Central memory CD8-positive, alpha-beta T cell (primary cell): ENCODE results near the gene DSG2.

Experiments used
- ATAC-seq: fragments of 150-1000 bp; cut with Tn5 transposase; replicated peaks from 2 replicates; pipeline ENCODE4 v1.10.0; 2022; ENCODE audit warnings: mild to moderate bottlenecking, moderate FRiP score, moderate number of reproducible peaks; ENCODE audit not compliant: poor library complexity, severe bottlenecking; ENCODE audit errors: extremely low read depth
- DNase-seq, 2 donors: peaks; one replicate each; pipeline ENCODE4 v3.0.0; 2021; ENCODE audit warnings: low spot score in 2 of 2
- H3K27ac Mint-ChIP-seq: one replicate; pipeline ENCODE4 v1.8.0; 2022; ENCODE audit warnings: low read depth, mild to moderate bottlenecking, moderate library complexity, mixed read lengths
- H3K27me3 Mint-ChIP-seq: one replicate; pipeline ENCODE4 v1.8.0; 2022; ENCODE audit warnings: mixed read lengths
- H3K36me3 Mint-ChIP-seq: one replicate; pipeline ENCODE4 v1.8.0; 2022; ENCODE audit warnings: mild to moderate bottlenecking, moderate library complexity, mixed read lengths; ENCODE audit not compliant: insufficient read depth
- H3K4me1 Mint-ChIP-seq: one replicate; pipeline ENCODE4 v1.8.0; 2022; ENCODE audit warnings: mixed read lengths
- H3K4me3 Mint-ChIP-seq: one replicate; pipeline ENCODE4 v1.8.0; 2022; ENCODE audit warnings: mild to moderate bottlenecking, moderate library complexity, mixed read lengths
- H3K9me3 Mint-ChIP-seq: one replicate; pipeline ENCODE4 v1.8.0; 2022; ENCODE audit warnings: mixed read lengths

DSG2 gene

GRCh38 chr18:31497836-31498573, at the start of gene DSG2:
Gene DSG2, plus strand, starts transcription at chr18:31498177. Its CDS starts 75 bp downstream, at chr18:31498252.
- no peak for DNase-seq

GRCh38 chr18:31450409-31450808, 47.6 kb upstream of the DSG2 start:
- H3K9me3 Mint-ChIP-seq: no peaks in the 10 kb centered on the region
- H3K4me1 Mint-ChIP-seq: no peaks in the 10 kb centered on the region
- ATAC-seq: no peak

More at GRCh38 chr18:31497836-31498573, at the start of gene DSG2:
- H3K9me3 Mint-ChIP-seq: no peaks in the 10 kb centered on the region
- peaks cover 57% of the 10 kb centered on the region for H3K27me3 Mint-ChIP-seq
- H3K4me1 Mint-ChIP-seq: no peaks in the 10 kb centered on the region
- H3K27ac Mint-ChIP-seq: no peak within 1 kb of the TSS
- H3K4me3 Mint-ChIP-seq: peak within 1 kb of the TSS; percentile 34
- H3K36me3 Mint-ChIP-seq: no peaks in the 10 kb centered on the region
- peak; percentile 22 for ATAC-seq

GRCh38 chr18:31451625-31452024, 46.4 kb upstream of the DSG2 start:
- no peaks in the 10 kb centered on the region for H3K9me3 Mint-ChIP-seq
- H3K4me3 Mint-ChIP-seq: no peak overlapping the region
- H3K4me1 Mint-ChIP-seq: no peaks in the 10 kb centered on the region
- ATAC-seq (no peak), DNase-seq (no peak)
- no peaks in the 10 kb centered on the region for H3K27me3 Mint-ChIP-seq
- no peak overlapping the region for H3K27ac Mint-ChIP-seq
- H3K36me3 Mint-ChIP-seq: peaks cover 5% of the 10 kb centered on the region

More at GRCh38 chr18:31450409-31450808, 47.6 kb upstream of the DSG2 start:
- DNase-seq: no peak
- Mint-ChIP-seq H3K27ac (no peak overlapping the region), H3K4me3 (no peak overlapping the region), H3K36me3 (peaks cover 5% of the 10 kb centered on the region), H3K27me3 (no peaks in the 10 kb centered on the region)

- Mint-ChIP-seq H3K4me1 (no peaks in the 10 kb centered on the region), H3K27ac (no peak overlapping the region), H3K9me3 (peaks cover under 1% of the 10 kb centered on the region), H3K4me3 (no peak overlapping the region), H3K36me3 (peaks cover 2% of the 10 kb centered on the region), H3K27me3 (no peaks in the 10 kb centered on the region)
- DNase-seq (no peak), ATAC-seq (no peak)
Measured at GRCh38 chr18:31454066-31454708, 43.8 kb upstream of the DSG2 start.

GRCh38 chr18:31469629-31470028, 28.3 kb upstream of the DSG2 start:
- Mint-ChIP-seq H3K27ac (no peak overlapping the region), H3K27me3 (peaks cover 11% of the 10 kb centered on the region), H3K4me3 (no peak overlapping the region), H3K36me3 (no peaks in the 10 kb centered on the region), H3K4me1 (no peaks in the 10 kb centered on the region), H3K9me3 (peaks cover 5% of the 10 kb centered on the region)
- no peak for ATAC-seq
- DNase-seq: no peak

GRCh38 chr18:31478688-31479087, 19.3 kb upstream of the DSG2 start:
- Mint-ChIP-seq H3K4me3 (no peak overlapping the region), H3K27ac (no peak overlapping the region), H3K4me1 (no peaks in the 10 kb centered on the region), H3K36me3 (no peaks in the 10 kb centered on the region), H3K27me3 (no peaks in the 10 kb centered on the region), H3K9me3 (no peaks in the 10 kb centered on the region)
- no peak for DNase-seq
- ATAC-seq: no peak

- no peaks in the 10 kb centered on the region for H3K4me1 Mint-ChIP-seq
- H3K9me3 Mint-ChIP-seq: no peaks in the 10 kb centered on the region
- DNase-seq (no peak), ATAC-seq (no peak)
- H3K36me3 Mint-ChIP-seq: no peaks in the 10 kb centered on the region
- no peak overlapping the region for H3K27ac Mint-ChIP-seq
- peaks cover 12% of the 10 kb centered on the region for H3K27me3 Mint-ChIP-seq
- H3K4me3 Mint-ChIP-seq: no peak overlapping the region
Measured at GRCh38 chr18:31482051-31482450, 15.9 kb upstream of the DSG2 start.

- no peak overlapping the region for H3K27ac Mint-ChIP-seq
- ATAC-seq: no peak
- H3K4me3 Mint-ChIP-seq: no peak overlapping the region
- peaks cover 14% of the 10 kb centered on the region for H3K27me3 Mint-ChIP-seq
- no peaks in the 10 kb centered on the region for H3K4me1 Mint-ChIP-seq
- no peaks in the 10 kb centered on the region for H3K36me3 Mint-ChIP-seq
- H3K9me3 Mint-ChIP-seq: no peaks in the 10 kb centered on the region
- no peak for DNase-seq
Measured at GRCh38 chr18:31483396-31483795, 14.6 kb upstream of the DSG2 start.

- Mint-ChIP-seq H3K36me3 (no peaks in the 10 kb centered on the region), H3K4me1 (no peaks in the 10 kb centered on the region), H3K27me3 (peaks cover 14% of the 10 kb centered on the region), H3K9me3 (no peaks in the 10 kb centered on the region), H3K4me3 (no peak overlapping the region), H3K27ac (no peak overlapping the region)
- ATAC-seq (no peak), DNase-seq (no peak)
Measured at GRCh38 chr18:31484461-31484860, 13.5 kb upstream of the DSG2 start.

- H3K36me3 Mint-ChIP-seq: no peaks in the 10 kb centered on the region
- no peaks in the 10 kb centered on the region for H3K9me3 Mint-ChIP-seq
- DNase-seq: no peak
- H3K4me3 Mint-ChIP-seq: no peak overlapping the region
- peaks cover 14% of the 10 kb centered on the region for H3K27me3 Mint-ChIP-seq
- no peaks in the 10 kb centered on the region for H3K4me1 Mint-ChIP-seq
- no peak for ATAC-seq
- H3K27ac Mint-ChIP-seq: no peak overlapping the region
Measured at GRCh38 chr18:31486165-31486564, 11.8 kb upstream of the DSG2 start.

- H3K4me1 Mint-ChIP-seq: no peaks in the 10 kb centered on the region
- DNase-seq (no peak), ATAC-seq (no peak)
- no peak overlapping the region for H3K27ac Mint-ChIP-seq
- no peak overlapping the region for H3K4me3 Mint-ChIP-seq
- H3K9me3 Mint-ChIP-seq: no peaks in the 10 kb centered on the region
- no peaks in the 10 kb centered on the region for H3K36me3 Mint-ChIP-seq
- H3K27me3 Mint-ChIP-seq: peaks cover 14% of the 10 kb centered on the region
Measured at GRCh38 chr18:31487246-31488015, 10.5 kb upstream of the DSG2 start.

- no peaks in the 10 kb centered on the region for H3K9me3 Mint-ChIP-seq
- ATAC-seq (no peak), DNase-seq (no peak)
- peaks cover 15% of the 10 kb centered on the region for H3K27me3 Mint-ChIP-seq
- no peaks in the 10 kb centered on the region for H3K4me1 Mint-ChIP-seq
- no peak overlapping the region for H3K27ac Mint-ChIP-seq
- H3K36me3 Mint-ChIP-seq: no peaks in the 10 kb centered on the region
- no peak overlapping the region for H3K4me3 Mint-ChIP-seq
Measured at GRCh38 chr18:31489311-31489710, 8.7 kb upstream of the DSG2 start.
